Measurements from ENCODE around the gene CAPN9. TPM values are rescaled to one million over a fixed set of nuclear protein-coding genes. Genes with fewer than 3 reads are reported as not detected.

CAPN9 gene
- total and polyA plus RNA-seq, 9 of the 15 experiments (the other 6 are each of a cell fraction or from before 2014, with no cell fraction given), result not detected

GRCh38 chr1:230713547-230713914 is 33.7 kb upstream of the CAPN9 start (continued):
- TF ChIP-seq TRIM24 (IDR thresholded peaks at IDR 0.05) (no peak), DEAF1 (CRISPR knock-in tag; IDR thresholded peaks at IDR 0.05) (no peak), HDAC1 (IDR thresholded peaks at IDR 0.05) (no peak), UBTF (IDR thresholded peaks at IDR 0.05; ENCODE audit: borderline replicate concordance in 1 of 2, low read depth in 2 of 2, low read length in 2 of 2) (no peak), PYGO2 (tag; IDR thresholded peaks at IDR 0.05) (no peak), ELF2 (CRISPR knock-in tag; IDR thresholded peaks at IDR 0.05) (no peak), NFIX (CRISPR knock-in tag; IDR thresholded peaks at IDR 0.05; ENCODE audit: low read depth) (no peak), ZNF512 (tag; IDR thresholded peaks at IDR 0.05) (no peak), POLR3G (IDR thresholded peaks at IDR 0.05; ENCODE audit: extremely low read depth, insufficient read length, insufficient replicate concordance) (no peak), XRCC4 (IDR thresholded peaks at IDR 0.05; ENCODE audit: extremely low read depth, insufficient read depth, insufficient read length) (no peak)
- TF ChIP-seq, protein P1, sequence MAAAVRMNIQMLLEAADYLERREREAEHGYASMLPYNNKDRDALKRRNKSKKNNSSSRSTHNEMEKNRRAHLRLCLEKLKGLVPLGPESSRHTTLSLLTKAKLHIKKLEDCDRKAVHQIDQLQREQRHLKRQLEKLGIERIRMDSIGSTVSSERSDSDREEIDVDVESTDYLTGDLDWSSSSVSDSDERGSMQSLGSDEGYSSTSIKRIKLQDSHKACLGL (CRISPR knock-in tag; IDR thresholded peaks at IDR 0.05; ENCODE audit: borderline replicate concordance, poor library complexity, severe bottlenecking), result no peak
